ENCODE results near the gene S1PR5.
"Not testable (repeated sequence)": the region's sequence is repeated elsewhere in the genome, so short reads cannot be mapped to it uniquely, and the experiment has no call there.

Gene S1PR5

GRCh38 chr19:10517361-10517759, at the start of gene S1PR5:
Gene S1PR5, minus strand, starts transcription at chr19:10517447. Its CDS starts 2,436 bp downstream, at chr19:10515011.
- DNase-seq (ENCODE audit: low spot score): peak; percentile 72

GRCh38 chr19:10566658-10567410, 49.6 kb upstream of the S1PR5 start:
- no peak for DNase-seq (ENCODE audit: low spot score)

DNA sequence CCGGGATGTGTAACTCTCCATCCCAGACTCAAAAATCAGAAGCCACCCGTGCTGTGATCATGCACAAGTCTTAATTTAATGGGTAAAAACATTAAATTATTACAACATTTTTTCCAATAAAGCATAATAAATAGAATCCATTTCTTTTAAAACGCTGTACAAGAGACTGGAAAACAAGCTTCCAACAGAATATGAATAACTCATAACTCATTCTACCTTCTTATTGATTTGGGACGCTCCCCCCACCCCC, 49.1 kb upstream of the S1PR5 start:
- DNase-seq (ENCODE audit: low spot score): no peak

DNA sequence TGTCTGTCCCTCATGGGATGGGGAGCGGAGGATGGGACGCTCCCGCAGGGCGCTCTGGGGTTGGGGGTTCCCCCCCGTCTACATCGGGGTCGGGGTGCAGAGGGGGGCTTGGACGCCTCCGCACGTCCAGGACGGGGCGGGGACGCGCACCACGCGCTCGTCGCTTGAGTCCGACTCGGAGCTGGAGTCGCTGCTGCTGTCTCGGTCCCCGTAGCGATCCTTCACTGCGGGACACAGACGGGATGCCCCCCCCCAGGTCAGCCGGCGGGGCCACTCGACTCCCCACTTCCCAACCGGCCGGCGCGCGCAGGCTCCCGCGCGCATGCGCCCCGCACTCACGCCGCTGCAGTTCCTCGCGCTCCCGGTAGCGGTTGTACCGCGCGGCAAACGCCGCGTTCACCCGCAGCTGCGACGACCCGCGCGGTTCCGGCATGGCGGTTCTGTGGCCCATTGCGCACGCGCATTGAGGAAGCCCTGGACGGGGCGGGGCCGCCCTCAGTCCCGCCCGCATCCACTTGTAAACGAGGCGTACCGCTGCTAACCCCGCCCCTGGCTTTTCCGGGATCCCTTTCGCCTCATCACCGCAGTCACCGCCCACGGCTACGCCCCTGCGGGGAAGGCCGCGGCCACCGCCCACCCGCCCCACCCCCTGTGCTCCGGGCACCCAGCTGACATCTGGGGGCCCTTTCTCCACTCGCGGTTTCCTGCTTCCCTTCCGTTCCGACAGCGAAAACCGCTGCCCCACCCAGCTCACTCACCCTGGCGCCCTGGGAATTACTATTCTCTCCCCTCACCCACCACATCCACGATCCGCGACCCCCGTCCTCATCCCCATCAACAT, 48.5 kb upstream of the S1PR5 start, which contains the start of gene KRI1:
TSS of gene KRI1 (minus strand) at position 444 of the 841 bp plus-strand sequence. CDS start at position 433, 11 bp downstream.
- DNase-seq (ENCODE audit: low spot score): peak; percentile 96

- peak; percentile 86 for DNase-seq (ENCODE audit: low spot score)
These were observed 47.9 kb upstream of the S1PR5 start for GRCh38 chr19:10565028-10565566.

DNA sequence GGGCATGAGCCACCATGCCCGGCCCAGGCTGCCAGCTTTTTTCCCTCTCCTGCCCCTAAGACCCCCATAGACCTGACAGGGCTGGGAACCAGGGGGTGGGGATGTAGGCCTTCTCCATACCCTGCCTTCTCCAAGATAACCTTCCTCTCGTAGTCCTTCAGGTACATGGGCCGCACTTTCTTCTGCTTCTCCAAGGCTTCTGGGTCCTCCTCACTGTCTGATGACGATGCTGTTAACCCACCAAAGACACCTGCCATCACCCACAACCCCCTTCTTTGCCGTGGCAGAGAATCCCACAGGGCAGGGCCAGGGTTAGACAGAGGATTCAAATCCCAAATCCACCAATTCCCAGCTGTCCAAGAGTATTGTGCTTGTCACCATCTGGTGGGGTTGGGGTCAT, 45.4 kb upstream of the S1PR5 start:
- no peak for DNase-seq (ENCODE audit: low spot score)

- DNase-seq (ENCODE audit: low spot score): no peak
These were observed 42.9 kb upstream of the S1PR5 start for GRCh38 chr19:10560154-10560553.

- no peak for DNase-seq (ENCODE audit: low spot score)
These were observed 40.5 kb upstream of the S1PR5 start for GRCh38 chr19:10557603-10558197.

DNA sequence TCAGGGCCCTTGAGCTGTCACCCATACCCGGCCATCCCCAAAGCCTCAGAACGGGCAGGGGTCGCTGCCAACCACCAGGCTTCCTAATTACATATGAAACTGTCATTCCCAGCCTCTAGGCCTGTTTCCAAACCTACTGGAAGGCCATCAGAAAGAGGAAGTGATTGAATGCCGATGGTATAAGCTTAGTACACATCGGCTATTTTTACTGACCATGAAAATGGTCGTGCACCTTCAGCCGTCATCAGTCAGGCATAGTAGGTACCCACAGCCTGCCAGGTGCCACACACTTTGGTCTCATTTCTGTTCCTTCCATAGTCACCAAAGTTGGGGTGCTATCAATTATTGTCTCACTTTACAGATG, 38.3 kb upstream of the S1PR5 start:
- no peak for DNase-seq (ENCODE audit: low spot score)

DNA sequence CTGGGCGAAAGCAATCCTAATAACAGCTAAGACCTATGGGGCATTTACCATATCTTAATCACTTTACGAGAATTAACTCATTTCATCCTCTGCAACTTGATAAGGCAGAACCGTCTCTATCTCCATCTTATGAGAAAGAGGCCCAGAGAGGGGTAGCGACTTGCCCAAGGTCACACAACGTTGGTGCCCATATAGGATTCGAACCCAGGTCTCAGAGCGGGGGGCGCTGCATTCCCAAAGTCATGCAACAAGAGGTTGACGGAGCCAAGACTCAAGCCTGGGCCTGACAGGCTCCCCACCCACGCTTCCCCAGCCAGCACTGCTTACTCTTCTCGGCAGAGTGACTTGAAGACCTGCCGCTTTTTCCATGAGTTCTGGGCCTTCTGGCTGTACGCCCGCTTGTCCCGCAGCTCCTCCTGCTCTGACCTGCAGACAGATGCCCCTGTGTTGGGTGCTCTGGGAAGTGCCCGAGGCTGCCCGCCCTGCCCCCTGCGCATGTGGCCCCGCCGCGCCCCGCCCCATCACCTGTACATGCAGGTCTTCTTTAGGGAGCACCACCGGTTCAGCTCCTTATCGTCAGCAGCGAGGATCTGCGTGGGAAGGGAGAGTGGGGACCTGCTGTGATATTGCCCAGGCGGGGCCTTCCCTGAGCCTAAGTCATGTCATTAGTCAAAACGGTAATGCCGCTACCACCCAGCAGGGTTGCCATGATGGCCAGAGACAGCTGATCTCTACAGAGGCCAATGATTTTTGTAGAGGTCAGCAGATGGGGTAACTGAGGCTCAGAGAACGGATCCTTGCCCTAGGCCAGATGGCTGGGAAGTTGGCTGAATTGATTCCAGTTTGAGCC, 37.7 kb upstream of the S1PR5 start:
- no peak for DNase-seq (ENCODE audit: low spot score)

DNA sequence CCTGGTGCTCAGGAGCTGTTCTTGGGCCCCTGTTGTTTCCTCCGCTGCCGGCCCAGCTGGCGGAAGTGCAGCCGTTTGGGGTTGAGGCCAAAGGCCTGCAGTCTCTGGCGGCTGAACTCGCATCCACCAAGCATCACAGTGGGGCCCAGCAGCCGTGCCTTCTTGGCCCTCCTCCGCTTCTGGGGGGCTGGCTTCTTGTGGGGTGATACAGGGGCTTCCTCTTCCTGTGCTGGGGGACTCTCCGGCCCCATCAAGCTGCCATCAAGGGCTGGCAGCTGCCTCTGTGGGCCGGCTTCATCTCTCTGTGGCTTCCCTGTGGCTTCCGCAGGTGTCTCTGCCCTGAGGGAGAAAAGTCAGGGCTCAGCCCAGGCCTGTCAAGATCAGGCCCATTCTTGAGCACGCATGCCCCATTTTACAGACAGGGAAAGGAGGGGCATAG, 36.7 kb upstream of the S1PR5 start:
- DNase-seq (ENCODE audit: low spot score): no peak

DNA sequence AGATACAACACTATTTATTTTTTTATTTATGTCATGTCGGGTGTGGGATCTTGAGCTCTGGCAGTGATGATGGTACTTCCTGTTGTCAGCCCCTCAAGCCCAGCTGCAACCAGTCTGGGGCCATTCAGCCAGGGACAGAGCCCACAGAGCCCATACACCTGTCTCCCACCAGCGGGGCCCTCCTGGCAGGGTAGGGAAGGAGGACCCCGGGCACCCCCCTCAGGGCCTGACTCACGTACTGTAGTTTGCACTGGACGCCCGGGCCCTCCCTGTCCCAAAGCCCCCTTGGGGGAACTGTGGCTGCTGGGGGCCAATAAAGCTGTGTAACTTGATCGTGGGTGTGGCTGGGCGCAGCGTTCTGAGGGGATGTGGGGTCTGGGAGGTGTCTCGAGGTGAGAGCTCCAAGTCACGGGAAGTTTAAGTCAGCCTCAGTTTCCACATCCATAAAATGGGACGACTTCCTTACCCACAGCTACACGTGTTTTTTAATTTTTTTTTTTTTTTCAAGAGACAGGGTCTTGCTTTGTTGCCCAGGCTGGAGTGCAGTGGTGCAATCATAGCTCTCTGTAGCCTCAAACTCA, 35.9 kb upstream of the S1PR5 start:
- DNase-seq (ENCODE audit: low spot score): no peak

GRCh38 chr19:10552510-10553053, 35.3 kb upstream of the S1PR5 start:
- peak; percentile 84 for DNase-seq (ENCODE audit: low spot score)

DNA sequence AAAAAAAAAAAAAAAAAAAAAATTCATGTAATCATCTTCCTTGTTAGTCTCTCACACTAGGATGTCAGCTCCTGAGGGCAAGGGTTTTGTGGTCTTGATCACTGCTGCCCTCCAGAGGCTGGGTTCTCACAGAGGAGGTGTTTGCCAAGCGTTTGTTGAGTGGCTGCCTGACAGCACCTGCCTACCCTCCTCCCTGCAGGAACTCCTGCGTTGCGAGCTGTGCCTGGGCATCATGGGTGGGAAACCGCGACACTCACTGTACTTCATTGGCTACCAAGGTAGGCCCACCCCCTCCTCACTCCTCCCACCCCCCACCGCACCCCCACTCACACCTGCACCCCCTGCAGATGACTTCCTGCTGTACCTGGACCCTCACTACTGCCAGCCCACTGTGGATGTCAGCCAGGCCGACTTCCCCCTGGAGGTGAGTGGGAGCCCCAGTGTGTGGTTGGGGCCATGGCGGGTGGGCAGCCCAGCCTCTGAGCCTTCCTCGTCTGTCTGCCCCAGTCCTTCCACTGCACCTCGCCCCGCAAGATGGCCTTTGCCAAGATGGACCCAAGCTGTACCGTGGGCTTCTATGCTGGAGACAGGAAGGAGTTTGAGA, 34.6 kb upstream of the S1PR5 start:
- no peak for DNase-seq (ENCODE audit: low spot score)

- DNase-seq (ENCODE audit: low spot score): not testable (repeated sequence)
These were observed 33.8 kb upstream of the S1PR5 start for GRCh38 chr19:10551006-10551405.

DNA sequence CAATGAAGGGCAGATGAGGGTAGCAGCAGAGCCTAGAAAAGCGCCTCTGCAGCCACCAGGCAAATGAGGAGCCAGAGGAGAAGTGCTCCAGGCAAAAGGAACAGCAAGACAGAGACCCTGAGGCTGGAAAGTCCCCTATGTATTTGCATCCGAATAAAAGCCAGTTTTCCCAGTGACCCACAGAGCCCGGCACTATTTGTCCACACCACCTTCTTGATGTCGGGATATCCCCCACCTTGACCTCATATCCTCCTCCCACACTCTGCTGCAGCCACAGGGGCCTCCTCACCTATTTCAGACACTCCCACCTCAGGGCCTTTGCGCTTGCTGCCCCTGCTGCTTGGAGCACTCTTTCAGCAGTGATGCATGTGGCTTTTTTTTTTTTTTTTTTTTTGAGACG, 33.1 kb upstream of the S1PR5 start:
- no peak for DNase-seq (ENCODE audit: low spot score)

DNA sequence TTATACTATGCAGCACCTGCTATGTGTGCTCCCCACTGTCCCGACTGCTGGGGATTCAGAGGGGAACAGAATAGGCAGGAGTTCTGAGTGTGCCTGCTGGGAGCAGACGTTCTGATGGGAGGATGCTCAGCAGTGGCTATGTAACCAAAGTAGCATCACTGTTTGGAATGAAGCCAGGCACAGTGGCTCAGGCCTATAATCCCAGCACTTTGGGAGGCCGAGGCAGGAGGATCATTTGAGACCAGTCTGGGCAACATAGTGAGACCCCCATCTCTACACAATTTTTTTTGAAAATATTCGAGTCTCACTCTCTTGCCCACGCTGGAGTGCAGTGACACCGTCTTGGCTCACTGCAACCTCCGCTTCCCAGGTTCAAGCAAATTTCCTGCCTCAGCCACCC, 32.5 kb upstream of the S1PR5 start:
- DNase-seq (ENCODE audit: low spot score): no peak

DNA sequence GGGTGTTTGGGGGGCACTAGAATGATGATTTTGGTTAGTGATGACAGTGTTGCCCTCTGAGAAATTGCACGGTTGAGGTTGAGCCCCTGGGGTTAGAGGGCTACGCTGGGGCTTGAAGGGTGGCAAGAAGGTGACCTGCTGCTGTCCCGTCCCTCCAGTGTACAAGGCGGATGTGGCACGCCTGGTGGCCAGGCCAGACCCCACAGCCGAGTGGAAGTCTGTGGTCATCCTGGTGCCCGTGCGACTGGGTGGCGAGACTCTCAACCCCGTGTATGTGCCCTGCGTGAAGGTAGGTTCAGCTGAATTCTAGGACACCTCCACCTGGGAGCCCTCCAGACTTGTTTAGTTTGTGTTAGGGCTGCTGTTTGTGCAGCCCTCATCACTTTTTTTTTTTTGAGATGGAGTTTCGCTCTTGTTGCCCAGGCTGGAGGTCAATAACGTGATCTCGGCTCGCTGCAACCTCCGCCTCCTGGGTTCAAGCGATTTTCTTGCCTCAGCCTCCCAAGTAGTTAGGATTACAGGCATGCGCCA, 31.6 kb upstream of the S1PR5 start:
- no peak for DNase-seq (ENCODE audit: low spot score)

GRCh38 chr19:10546817-10547216, 29.6 kb upstream of the S1PR5 start:
- DNase-seq (ENCODE audit: low spot score): no peak

GRCh38 chr19:10544753-10545251, 27.6 kb upstream of the S1PR5 start:
- DNase-seq (ENCODE audit: low spot score): no peak
